ENCODE results near the gene HNRNPA0.

DNA sequence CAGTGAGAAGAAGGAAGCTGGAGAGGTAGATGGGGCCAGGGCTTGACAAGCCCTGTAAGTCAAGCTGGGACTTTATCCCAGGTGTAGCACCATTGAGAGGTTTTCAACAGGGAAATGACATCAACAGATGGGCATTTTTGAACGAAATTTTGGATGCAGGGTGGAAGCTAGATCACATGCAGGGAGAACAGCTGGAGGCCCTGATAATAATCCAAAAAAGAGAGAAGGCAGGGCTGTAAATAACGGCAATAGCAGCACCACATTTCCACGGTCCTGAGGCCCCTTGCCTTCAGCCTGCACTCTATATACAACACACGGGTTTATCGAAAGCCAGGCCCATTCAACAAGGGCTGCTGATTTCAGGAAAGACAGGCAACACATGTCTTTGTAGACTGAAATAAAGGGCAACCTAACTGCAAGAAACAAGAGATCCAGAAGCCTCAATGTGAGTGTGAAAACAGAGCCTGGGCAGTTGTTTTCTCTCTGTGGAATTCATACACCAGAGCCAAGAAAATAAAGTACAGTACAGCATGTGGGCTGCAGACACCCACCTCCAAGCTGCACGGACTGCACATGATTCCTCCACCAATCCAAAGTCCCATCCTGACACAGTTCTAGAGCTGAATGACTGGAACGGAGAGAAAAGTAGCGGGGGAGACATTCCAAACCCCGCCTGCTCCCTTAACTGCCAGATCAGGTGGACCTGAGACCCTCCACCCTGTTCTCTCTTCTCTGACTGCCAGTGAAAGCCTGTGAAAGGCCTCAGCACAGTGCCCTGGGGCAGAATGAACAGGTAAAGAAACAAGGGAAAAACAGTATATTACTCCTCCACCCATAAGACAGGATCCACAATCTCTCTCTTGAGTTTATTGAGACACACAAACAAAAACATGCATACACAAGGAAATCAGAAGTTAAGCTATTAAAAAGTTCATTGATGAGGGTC lies 54.6 kb downstream of the HNRNPA0 start:
- TF ChIP-seq CTCF (conservative IDR thresholded peaks at IDR 0.05; ENCODE audit: low read depth in 2 of 2) (no peak), POLR2AphosphoS5 (IDR thresholded peaks at IDR 0.05; ENCODE audit: low read depth) (no peak)

All from GM23338 (cell line).